ENCODE data around the gene SART3. TPM values are rescaled to one million over a fixed set of nuclear protein-coding genes. Genes with fewer than 3 reads are reported as not detected.
A peak's percentile ranks its signal among the peaks of the same experiment; 100 is the strongest.

Gene SART3
- total and polyA plus RNA-seq, 2 of the 13 experiments (the other 11 are each of a cell fraction or from before 2014, with no cell fraction given), result 16.1 to 69.9 TPM

DNA sequence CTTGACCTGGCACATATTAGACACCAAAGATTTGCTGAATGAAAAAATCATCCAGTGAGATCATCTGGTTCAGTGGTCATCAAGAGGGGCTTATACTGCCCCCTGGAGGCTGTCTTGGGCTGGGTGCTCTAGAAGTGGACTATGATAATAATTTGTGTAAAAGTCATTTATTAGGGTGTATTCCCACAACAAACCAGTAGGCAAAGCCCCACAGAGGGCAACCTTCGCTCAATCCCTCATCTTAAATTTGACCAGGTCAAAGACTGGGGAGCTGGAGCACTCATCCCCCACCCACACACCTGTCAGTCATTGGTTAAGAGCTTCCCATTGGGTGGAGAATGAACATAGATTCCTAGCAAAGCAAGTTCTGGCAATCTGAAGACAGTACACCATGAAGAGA lies 65.9 kb downstream of the SART3 start:
- DNase-seq (ENCODE audit: low spot score) (peak; percentile 18), FAIRE-seq (no peak), ATAC-seq (peak; percentile 44; the same call in 1 of the 3 replicates)
- no peak overlapping the region for H3K4me3 ChIP-seq (replicated peaks in 1 of 3; ENCODE audit: insufficient read depth in 1 of 3, low read depth in 2 of 3, low read length in 3 of 3)
- in situ Hi-C loops (cut with HindIII; ENCODE audit: extremely low pct_ligation_motif_present, low pct_unique_long_range_greater_than_20kb) (loop anchor here (10.0 kb wide), 1 partner anchor 490 kb away; no protein-coding TSS in a partner anchor), intact Hi-C loops (cut with micrococcal nuclease; ENCODE audit: unreplicated experiment) (no loop called here)
- POLR2A ChIA-PET, result no interaction called here
- H3K27me3 ChIP-seq (ENCODE audit: control insufficient read depth in 1 of 2, insufficient read depth in 2 of 2, low read length in 2 of 2), result peaks cover 0 to 4% of the 10 kb centered on the region in 2 experiments; a peak in 1 of 5 replicates
- H3K36me3 ChIP-seq (replicated peaks in 1 of 2; ENCODE audit: control insufficient read depth in 1 of 2, insufficient read depth in 2 of 2, low read length in 2 of 2), result no peaks in the 10 kb centered on the region
- BruUV-seq (replicated peaks), result no TSS peak
- H3K79me2 ChIP-seq (ENCODE audit: insufficient read depth, low read length), result no peaks in the 10 kb centered on the region
- no peak for TF ChIP-seq JUND (CRISPR knock-in tag; IDR thresholded peaks at IDR 0.05)
- TF ChIP-seq GABPB1 (CRISPR knock-in tag; IDR thresholded peaks at IDR 0.05), result no peak
- peak; percentile 54 for TF ChIP-seq STAG1 (CRISPR knock-in tag; IDR thresholded peaks at IDR 0.05)
- TF ChIP-seq, protein P1, sequence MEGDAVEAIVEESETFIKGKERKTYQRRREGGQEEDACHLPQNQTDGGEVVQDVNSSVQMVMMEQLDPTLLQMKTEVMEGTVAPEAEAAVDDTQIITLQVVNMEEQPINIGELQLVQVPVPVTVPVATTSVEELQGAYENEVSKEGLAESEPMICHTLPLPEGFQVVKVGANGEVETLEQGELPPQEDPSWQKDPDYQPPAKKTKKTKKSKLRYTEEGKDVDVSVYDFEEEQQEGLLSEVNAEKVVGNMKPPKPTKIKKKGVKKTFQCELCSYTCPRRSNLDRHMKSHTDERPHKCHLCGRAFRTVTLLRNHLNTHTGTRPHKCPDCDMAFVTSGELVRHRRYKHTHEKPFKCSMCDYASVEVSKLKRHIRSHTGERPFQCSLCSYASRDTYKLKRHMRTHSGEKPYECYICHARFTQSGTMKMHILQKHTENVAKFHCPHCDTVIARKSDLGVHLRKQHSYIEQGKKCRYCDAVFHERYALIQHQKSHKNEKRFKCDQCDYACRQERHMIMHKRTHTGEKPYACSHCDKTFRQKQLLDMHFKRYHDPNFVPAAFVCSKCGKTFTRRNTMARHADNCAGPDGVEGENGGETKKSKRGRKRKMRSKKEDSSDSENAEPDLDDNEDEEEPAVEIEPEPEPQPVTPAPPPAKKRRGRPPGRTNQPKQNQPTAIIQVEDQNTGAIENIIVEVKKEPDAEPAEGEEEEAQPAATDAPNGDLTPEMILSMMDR (CRISPR knock-in tag; IDR thresholded peaks at IDR 0.05), result peak; percentile 33; the same call in 1 of the 2 replicates
- TF ChIP-seq SMC3 (IDR thresholded peaks at IDR 0.05; ENCODE audit: low read length), result peak; percentile 14; the same call in 1 of the 2 replicates
- H3K4me2 ChIP-seq (ENCODE audit: low read depth, low read length), result no peak overlapping the region
- no peak overlapping the region for H2AFZ ChIP-seq (ENCODE audit: low read length)
- H3K9ac ChIP-seq (ENCODE audit: insufficient read depth, low read depth, low read length), result no peak overlapping the region
- CTCF ChIA-PET (ENCODE audit: low intra/inter-chr PET ratio, low total read pairs), result interaction anchor here (1.2 kb wide), 3 partner anchors 396 to 577 kb away, joined by 3 to 5 read pairs (median 3); no protein-coding TSS in a partner anchor
- no peaks in the 10 kb centered on the region for H3K9me3 ChIP-seq (ENCODE audit: low read length)
- no peak overlapping the region for H3K27ac ChIP-seq (ENCODE audit: extremely low read length, insufficient read depth, low read length)
- no peaks in the 10 kb centered on the region for H3K4me1 ChIP-seq (ENCODE audit: insufficient read depth, low read length)
- WGBS (ENCODE audit: low lambda C conversion rate), result 0% methylated on average over 1 of the region's 1 CpG
- no peaks in the 10 kb centered on the region for H4K20me1 ChIP-seq (ENCODE audit: insufficient read depth, low read length)

DNA sequence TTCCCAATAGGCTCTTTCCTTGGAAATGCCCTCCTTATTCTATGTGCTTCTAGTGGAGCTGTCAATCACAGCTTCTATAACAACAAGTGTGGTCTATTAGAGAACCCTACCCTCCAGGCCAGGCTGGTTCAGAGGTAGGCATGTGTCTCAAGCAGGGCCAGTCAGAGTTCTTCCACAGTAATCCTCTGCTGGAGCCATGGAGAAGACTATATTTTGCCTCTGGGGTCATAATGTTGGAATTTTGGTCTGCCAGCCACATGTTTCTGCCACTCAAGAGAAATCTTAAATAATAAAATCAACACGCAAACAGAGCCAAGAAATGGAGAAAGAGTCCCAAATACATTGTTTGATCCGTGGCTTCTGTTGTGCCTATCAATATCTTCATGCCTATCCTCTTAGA lies 69.7 kb downstream of the SART3 start:
- WGBS (ENCODE audit: low lambda C conversion rate), result 7% methylated on average over 2 of the region's 2 CpGs
- TF ChIP-seq PAWR (CRISPR knock-in tag; IDR thresholded peaks at IDR 0.05; ENCODE audit: borderline replicate concordance) (no peak), SAFB2 (CRISPR knock-in tag; IDR thresholded peaks at IDR 0.05; ENCODE audit: borderline replicate concordance, low read depth) (no peak), PRPF4 (IDR thresholded peaks at IDR 0.05; ENCODE audit: low read depth, low read length, poor library complexity, severe bottlenecking) (no peak), BHLHE40 (IDR thresholded peaks at IDR 0.05; ENCODE audit: low read length) (no peak), ELF3 (CRISPR knock-in tag; IDR thresholded peaks at IDR 0.05) (no peak), ATRX (CRISPR knock-in tag; IDR thresholded peaks at IDR 0.05; ENCODE audit: borderline replicate concordance) (no peak), ZKSCAN8 (CRISPR knock-in tag; IDR thresholded peaks at IDR 0.05; ENCODE audit: borderline replicate concordance) (no peak), ZNF747 (CRISPR knock-in tag; IDR thresholded peaks at IDR 0.05; ENCODE audit: borderline replicate concordance) (no peak)
- TF ChIP-seq, protein P2, sequence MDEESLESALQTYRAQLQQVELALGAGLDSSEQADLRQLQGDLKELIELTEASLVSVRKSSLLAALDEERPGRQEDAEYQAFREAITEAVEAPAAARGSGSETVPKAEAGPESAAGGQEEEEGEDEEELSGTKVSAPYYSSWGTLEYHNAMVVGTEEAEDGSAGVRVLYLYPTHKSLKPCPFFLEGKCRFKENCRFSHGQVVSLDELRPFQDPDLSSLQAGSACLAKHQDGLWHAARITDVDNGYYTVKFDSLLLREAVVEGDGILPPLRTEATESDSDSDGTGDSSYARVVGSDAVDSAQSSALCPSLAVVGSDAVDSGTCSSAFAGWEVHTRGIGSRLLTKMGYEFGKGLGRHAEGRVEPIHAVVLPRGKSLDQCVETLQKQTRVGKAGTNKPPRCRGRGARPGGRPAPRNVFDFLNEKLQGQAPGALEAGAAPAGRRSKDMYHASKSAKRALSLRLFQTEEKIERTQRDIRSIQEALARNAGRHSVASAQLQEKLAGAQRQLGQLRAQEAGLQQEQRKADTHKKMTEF (CRISPR knock-in tag; IDR thresholded peaks at IDR 0.05), result no peak
- TF ChIP-seq, protein P3, sequence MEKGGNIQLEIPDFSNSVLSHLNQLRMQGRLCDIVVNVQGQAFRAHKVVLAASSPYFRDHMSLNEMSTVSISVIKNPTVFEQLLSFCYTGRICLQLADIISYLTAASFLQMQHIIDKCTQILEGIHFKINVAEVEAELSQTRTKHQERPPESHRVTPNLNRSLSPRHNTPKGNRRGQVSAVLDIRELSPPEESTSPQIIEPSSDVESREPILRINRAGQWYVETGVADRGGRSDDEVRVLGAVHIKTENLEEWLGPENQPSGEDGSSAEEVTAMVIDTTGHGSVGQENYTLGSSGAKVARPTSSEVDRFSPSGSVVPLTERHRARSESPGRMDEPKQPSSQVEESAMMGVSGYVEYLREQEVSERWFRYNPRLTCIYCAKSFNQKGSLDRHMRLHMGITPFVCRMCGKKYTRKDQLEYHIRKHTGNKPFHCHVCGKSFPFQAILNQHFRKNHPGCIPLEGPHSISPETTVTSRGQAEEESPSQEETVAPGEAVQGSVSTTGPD (CRISPR knock-in tag; IDR thresholded peaks at IDR 0.05), result no peak

More for the DNA sequence above, 69.7 kb downstream of the SART3 start:
- DNase-seq (ENCODE audit: low spot score) (no peak), FAIRE-seq (no peak), ATAC-seq (no peak)
- H3K4me1 ChIP-seq (ENCODE audit: insufficient read depth, low read length), result no peaks in the 10 kb centered on the region
- H3K9me3 ChIP-seq (ENCODE audit: low read length), result no peaks in the 10 kb centered on the region
- in situ Hi-C loops (cut with HindIII; ENCODE audit: extremely low pct_ligation_motif_present, low pct_unique_long_range_greater_than_20kb) (loop anchor here (10.0 kb wide), 1 partner anchor 486 kb away; no protein-coding TSS in a partner anchor), intact Hi-C loops (cut with micrococcal nuclease; ENCODE audit: unreplicated experiment) (no loop called here)
- no peak overlapping the region for H3K4me3 ChIP-seq (replicated peaks in 1 of 3; ENCODE audit: insufficient read depth in 1 of 3, low read depth in 2 of 3, low read length in 3 of 3)
- no peaks in the 10 kb centered on the region for H3K79me2 ChIP-seq (ENCODE audit: insufficient read depth, low read length)
- H3K36me3 ChIP-seq (replicated peaks in 1 of 2; ENCODE audit: control insufficient read depth in 1 of 2, insufficient read depth in 2 of 2, low read length in 2 of 2), result no peaks in the 10 kb centered on the region
- H3K27ac ChIP-seq (ENCODE audit: extremely low read length, insufficient read depth, low read length), result no peak overlapping the region
- H3K4me2 ChIP-seq (ENCODE audit: low read depth, low read length), result no peak overlapping the region
- H3K27me3 ChIP-seq (ENCODE audit: control insufficient read depth in 1 of 2, insufficient read depth in 2 of 2, low read length in 2 of 2), result no peaks in the 10 kb centered on the region
- ChIA-PET CTCF (ENCODE audit: low intra/inter-chr PET ratio, low total read pairs) (no interaction called here), POLR2A (no interaction called here)
- no peaks in the 10 kb centered on the region for H4K20me1 ChIP-seq (ENCODE audit: insufficient read depth, low read length)
- no peak overlapping the region for H3K9ac ChIP-seq (ENCODE audit: insufficient read depth, low read depth, low read length)
- no TSS peak for BruUV-seq (replicated peaks)
- H2AFZ ChIP-seq (ENCODE audit: low read length), result no peak overlapping the region

All from HepG2 (cell line).